HG03039 (cell line): ENCODE results near the gene FAM219B.

Experiments used
- ATAC-seq: cut with Tn5 transposase; IDR thresholded peaks from one replicate; pipeline ENCODE4 v1.9.1; 2021; ENCODE audit warnings: mild to moderate bottlenecking, moderate library complexity; ENCODE audit not compliant: unreplicated experiment

Gene FAM219B

DNA sequence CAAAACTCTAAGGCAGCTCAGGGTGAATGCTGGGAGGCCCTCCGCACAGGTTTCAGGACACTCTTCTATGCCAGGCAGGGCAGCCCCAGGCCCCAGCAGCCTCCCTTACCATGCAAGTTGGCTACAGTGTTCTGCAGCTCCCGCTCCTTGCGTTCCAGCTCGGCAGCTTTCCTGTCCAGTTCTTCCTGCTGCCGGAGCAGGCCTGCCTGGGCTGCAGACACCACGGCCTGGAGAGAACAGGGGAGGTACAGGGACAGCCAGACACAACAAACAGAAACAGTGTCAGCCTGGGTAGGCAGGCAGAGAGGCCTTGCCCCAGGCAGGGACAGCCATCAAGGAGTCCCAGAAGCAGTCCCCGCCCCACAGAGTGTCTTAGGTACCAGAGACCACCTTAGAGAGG is 54.7 kb downstream of the FAM219B start:
- no peak for ATAC-seq

DNA sequence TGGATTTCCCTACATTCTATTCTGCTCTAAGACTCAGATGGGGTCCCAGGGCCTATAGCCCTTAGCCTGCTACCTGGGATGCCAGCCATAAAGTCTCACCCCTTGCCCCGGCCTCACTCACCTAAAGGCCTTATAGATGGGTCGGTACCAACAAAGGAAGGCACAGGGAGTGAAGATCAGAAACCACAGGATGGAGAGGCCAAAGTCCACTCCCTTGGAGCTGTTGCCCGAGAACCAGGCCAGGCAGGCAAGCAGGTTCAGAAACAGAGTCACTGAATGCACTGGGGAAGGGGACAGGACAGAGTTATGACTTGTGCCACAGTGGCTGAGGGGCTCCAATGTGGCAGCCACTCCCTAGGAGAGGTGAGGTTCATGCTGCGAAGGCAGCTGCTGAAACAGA is 56.3 kb downstream of the FAM219B start:
- no peak for ATAC-seq
